ENCODE data around the gene CFAP100.

Gene CFAP100

GRCh38 chr3:126454025-126454424, 59.3 kb downstream of the CFAP100 start:
- no peak for TF ChIP-seq CTCF (IDR thresholded peaks at IDR 0.05; ENCODE audit: low read depth, low read length, missing control alignments)
- H3K4me3 ChIP-seq (ENCODE audit: low read depth, low read length): no peak overlapping the region
- DNase-seq (ENCODE audit: low read depth): no peak

DNA sequence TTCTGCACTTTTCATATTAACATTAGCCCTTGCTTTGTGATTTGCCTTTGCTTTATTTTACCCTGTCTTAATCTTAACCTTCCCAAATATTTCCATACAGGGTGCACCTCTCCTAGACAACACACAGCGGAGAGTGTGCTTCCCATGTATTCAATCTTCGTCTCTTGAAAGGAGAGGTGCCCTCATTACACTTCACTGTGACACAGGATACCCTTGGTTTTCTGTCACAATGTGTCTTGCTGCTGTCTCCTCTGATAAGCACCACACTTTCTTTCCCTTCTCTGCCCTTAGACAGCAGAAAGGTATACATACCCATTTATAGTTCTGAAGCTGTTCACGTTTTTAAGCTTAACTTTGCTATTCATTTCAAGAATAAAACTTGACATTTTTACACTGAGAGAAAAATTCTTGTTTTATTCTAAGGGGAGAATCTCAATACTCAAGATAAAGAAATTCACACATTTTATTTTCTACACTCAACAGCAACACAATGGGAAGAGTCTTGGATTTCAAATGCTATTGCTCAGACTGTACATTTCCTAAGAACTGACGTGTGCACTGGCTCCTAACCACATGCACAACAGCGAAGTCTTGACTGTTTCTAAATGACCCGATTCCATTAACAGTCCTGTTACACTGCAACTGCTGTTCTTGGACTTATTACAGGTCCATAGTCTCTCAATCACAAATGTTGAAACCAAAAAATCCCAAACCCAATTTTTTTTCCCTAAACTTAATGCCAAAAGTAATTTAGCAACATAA, 59.9 kb downstream of the CFAP100 start:
- TF ChIP-seq CTCF (IDR thresholded peaks at IDR 0.05; ENCODE audit: low read depth, low read length, missing control alignments): no peak
- no peak for DNase-seq (ENCODE audit: low read depth)

DNA sequence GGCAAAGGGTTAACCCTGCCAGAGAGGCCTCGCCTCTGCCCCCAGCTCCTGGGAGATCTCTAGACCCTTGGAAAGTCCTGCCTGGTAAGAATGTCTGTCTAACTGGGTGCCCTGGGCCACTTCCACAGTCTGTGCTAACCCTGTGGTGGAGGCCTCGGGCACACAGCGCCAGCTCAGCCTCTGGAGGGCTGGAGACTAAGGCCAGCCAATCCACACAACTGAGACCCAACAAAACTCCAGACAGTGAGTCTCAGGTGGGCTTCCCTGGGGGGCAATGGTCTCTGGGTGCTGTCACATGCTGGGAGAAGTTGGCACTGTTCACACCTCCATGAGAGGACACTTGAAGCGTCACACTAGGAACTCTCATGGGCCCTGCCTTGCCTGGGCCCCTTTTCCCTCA, 61.5 kb downstream of the CFAP100 start:
- no peak overlapping the region for H3K4me3 ChIP-seq (ENCODE audit: low read depth, low read length)
- TF ChIP-seq CTCF (IDR thresholded peaks at IDR 0.05; ENCODE audit: low read depth, low read length, missing control alignments): no peak
- no peak for DNase-seq (ENCODE audit: low read depth)

More for the DNA sequence above, 59.9 kb downstream of the CFAP100 start:
- no peak overlapping the region for H3K4me3 ChIP-seq (ENCODE audit: low read depth, low read length)

DNA sequence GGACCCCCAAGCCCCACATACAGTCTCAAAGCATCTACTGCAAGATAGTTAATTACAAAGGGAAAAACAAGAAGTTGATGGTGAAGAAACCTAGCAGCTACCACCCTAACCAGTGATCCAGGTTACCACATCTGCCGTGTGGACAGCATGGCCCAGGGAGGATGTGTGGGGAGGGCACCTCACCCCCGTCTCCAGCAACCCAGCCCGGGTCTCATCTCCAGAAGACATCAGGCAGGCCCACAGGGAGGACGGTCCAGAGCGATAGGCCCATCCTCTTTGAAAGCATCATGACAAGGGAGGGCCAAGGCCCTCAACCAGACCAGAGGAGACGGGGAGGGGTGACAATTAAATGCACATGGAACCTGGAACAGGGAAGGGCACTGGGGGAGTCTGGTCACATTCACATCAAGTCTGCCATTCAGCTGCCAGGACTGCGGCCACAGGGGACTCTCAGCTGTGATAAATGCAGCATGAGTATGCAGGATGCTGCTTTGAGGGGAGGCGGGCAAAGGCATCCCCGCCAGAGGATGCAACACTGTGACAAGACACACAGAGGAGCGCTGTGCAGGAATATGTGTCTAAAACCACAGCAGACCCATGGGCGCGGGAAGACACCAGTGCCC, 62.2 kb downstream of the CFAP100 start:
- no peak overlapping the region for H3K4me3 ChIP-seq (ENCODE audit: low read depth, low read length)
- DNase-seq (ENCODE audit: low read depth): no peak
- TF ChIP-seq CTCF (IDR thresholded peaks at IDR 0.05; ENCODE audit: low read depth, low read length, missing control alignments): no peak

DNA sequence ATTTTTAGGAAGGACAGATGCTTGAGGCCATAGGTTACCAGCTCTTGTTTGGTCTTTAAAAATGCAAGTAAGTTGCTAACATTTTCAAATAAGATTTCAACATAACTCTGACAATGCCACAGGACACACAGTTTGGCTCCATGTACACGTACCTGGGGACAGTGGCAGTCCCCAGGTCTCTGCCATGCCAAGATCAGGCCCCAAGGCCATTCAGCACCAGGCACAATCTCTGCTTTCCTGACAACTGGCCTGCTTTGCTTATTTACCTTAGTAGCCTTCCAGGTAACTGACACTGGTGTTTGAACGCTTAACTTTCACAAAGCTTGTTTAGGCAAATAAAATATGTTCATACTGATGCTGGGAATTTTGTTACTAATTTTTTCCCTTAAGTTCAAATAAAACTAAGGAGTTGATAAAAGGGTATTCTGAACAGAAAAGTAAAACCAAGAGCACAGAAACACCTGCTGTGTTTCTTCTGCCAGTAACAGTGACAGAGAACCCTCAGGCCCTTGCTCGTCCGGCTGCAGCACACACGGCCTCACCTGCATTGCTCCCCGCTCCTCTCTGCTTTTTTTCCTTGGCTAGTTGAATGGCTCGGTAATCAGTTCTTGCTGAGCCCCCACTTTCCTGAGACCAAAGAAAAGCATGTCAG, 64.5 kb downstream of the CFAP100 start:
- DNase-seq (ENCODE audit: low read depth): no peak
- H3K4me3 ChIP-seq (ENCODE audit: low read depth, low read length): no peak overlapping the region
- no peak for TF ChIP-seq CTCF (IDR thresholded peaks at IDR 0.05; ENCODE audit: low read depth, low read length, missing control alignments)

- H3K4me3 ChIP-seq (ENCODE audit: low read depth, low read length): no peak overlapping the region
- no peak for DNase-seq (ENCODE audit: low read depth)
- no peak for TF ChIP-seq CTCF (IDR thresholded peaks at IDR 0.05; ENCODE audit: low read depth, low read length, missing control alignments)
Measured at GRCh38 chr3:126459763-126460127, 65.0 kb downstream of the CFAP100 start.

Measured in GM12864 (cell line).